ENCODE measurements around the gene FBXW9.

FBXW9 gene

GRCh38 chr19:12652219-12652618 lies 44.2 kb downstream of the FBXW9 start:
- TF ChIP-seq YY1 (IDR thresholded peaks at IDR 0.05; ENCODE audit: low read depth) (no peak), REST (IDR thresholded peaks at IDR 0.05; ENCODE audit: low read depth) (no peak), FOXM1 (IDR thresholded peaks at IDR 0.05; ENCODE audit: borderline replicate concordance, low read depth) (no peak), EP300 (IDR thresholded peaks at IDR 0.05; ENCODE audit: borderline replicate concordance) (no peak), CREB1 (IDR thresholded peaks at IDR 0.05; ENCODE audit: low read depth) (no peak), CEBPB (IDR thresholded peaks at IDR 0.05) (no peak), RAD21 (IDR thresholded peaks at IDR 0.05; ENCODE audit: low read depth) (no peak), TEAD4 (IDR thresholded peaks at IDR 0.05) (no peak), USF1 (IDR thresholded peaks at IDR 0.05) (no peak), EGR1 (IDR thresholded peaks at IDR 0.05) (no peak), TAF1 (IDR thresholded peaks at IDR 0.05; ENCODE audit: low read depth) (no peak), ZBTB7A (IDR thresholded peaks at IDR 0.05; ENCODE audit: low read depth) (no peak), NFIC (IDR thresholded peaks at IDR 0.05) (no peak), TCF12 (IDR thresholded peaks at IDR 0.05; ENCODE audit: low read depth) (no peak)
- TF ChIP-seq, protein P1, sequence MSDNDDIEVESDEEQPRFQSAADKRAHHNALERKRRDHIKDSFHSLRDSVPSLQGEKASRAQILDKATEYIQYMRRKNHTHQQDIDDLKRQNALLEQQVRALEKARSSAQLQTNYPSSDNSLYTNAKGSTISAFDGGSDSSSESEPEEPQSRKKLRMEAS (IDR thresholded peaks at IDR 0.05), result no peak

DNA sequence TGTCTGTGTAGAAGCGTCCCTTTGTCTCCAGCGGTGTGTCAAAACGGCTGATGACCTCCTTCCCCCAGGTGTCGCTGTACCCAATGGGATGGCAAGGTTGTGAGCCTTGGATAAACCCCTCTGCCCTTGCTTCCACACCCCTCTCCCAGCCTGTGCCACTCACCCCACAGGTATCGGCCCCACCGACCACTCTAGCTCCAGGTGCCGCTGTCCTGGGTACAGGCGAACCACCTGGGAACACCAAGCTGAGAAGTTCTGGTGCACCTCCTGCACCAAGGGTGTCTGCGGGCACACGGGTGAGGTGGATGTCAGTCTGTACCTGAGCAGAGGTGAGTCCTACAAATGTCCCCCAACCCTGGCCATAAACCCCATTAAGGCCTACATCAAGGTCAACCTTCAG lies 46.5 kb downstream of the FBXW9 start:
- no peak for TF ChIP-seq CEBPB (IDR thresholded peaks at IDR 0.05)
- TF ChIP-seq CREB1 (IDR thresholded peaks at IDR 0.05; ENCODE audit: low read depth), result no peak
- no peak for TF ChIP-seq REST (IDR thresholded peaks at IDR 0.05; ENCODE audit: low read depth)
- no peak for TF ChIP-seq YY1 (IDR thresholded peaks at IDR 0.05; ENCODE audit: low read depth)
- no peak for TF ChIP-seq EP300 (IDR thresholded peaks at IDR 0.05; ENCODE audit: borderline replicate concordance)
- TF ChIP-seq ZBTB7A (IDR thresholded peaks at IDR 0.05; ENCODE audit: low read depth), result no peak
- TF ChIP-seq RAD21 (IDR thresholded peaks at IDR 0.05; ENCODE audit: low read depth), result no peak
- no peak for TF ChIP-seq FOXM1 (IDR thresholded peaks at IDR 0.05; ENCODE audit: borderline replicate concordance, low read depth)
- no peak for TF ChIP-seq USF1 (IDR thresholded peaks at IDR 0.05)
- TF ChIP-seq, protein P1 (IDR thresholded peaks at IDR 0.05), result no peak
- TF ChIP-seq TCF12 (IDR thresholded peaks at IDR 0.05; ENCODE audit: low read depth), result no peak
- TF ChIP-seq EGR1 (IDR thresholded peaks at IDR 0.05), result no peak
- no peak for TF ChIP-seq TEAD4 (IDR thresholded peaks at IDR 0.05)
- TF ChIP-seq NFIC (IDR thresholded peaks at IDR 0.05), result no peak
- no peak for TF ChIP-seq TAF1 (IDR thresholded peaks at IDR 0.05; ENCODE audit: low read depth)

DNA sequence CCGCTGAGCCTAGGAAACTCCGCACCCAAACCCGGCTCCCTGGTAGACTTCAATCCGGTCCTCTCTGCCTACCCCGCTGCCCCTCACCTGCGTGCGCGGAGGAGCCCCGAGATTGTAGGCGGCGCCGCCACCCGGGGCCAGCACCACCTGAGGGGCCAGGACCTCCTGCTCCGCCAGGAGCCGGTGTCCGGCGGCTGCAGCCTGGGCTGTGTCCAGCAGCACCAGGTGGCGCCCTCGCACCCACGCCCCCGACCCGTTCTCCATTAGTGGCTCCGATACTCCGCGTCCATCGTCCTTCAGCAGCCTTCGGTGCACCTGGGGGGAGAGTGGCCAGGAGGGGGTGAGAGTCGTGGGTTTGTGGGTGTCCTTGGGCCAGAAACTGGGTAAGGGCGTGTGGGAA lies 48.3 kb downstream of the FBXW9 start:
- TF ChIP-seq REST (IDR thresholded peaks at IDR 0.05; ENCODE audit: low read depth), result no peak
- no peak for TF ChIP-seq FOXM1 (IDR thresholded peaks at IDR 0.05; ENCODE audit: borderline replicate concordance, low read depth)
- TF ChIP-seq NFIC (IDR thresholded peaks at IDR 0.05), result no peak
- no peak for TF ChIP-seq TCF12 (IDR thresholded peaks at IDR 0.05; ENCODE audit: low read depth)
- TF ChIP-seq TAF1 (IDR thresholded peaks at IDR 0.05; ENCODE audit: low read depth), result no peak
- TF ChIP-seq EP300 (IDR thresholded peaks at IDR 0.05; ENCODE audit: borderline replicate concordance), result no peak
- TF ChIP-seq RAD21 (IDR thresholded peaks at IDR 0.05; ENCODE audit: low read depth), result peak; percentile 45; the same call in 1 of the 2 replicates
- peak; percentile 66; the same call in 1 of the 2 replicates for TF ChIP-seq EGR1 (IDR thresholded peaks at IDR 0.05)
- TF ChIP-seq YY1 (IDR thresholded peaks at IDR 0.05; ENCODE audit: low read depth), result no peak
- peak; percentile 94 for TF ChIP-seq ZBTB7A (IDR thresholded peaks at IDR 0.05; ENCODE audit: low read depth)
- TF ChIP-seq CEBPB (IDR thresholded peaks at IDR 0.05), result no peak
- no peak for TF ChIP-seq TEAD4 (IDR thresholded peaks at IDR 0.05)
- TF ChIP-seq, protein P1 (IDR thresholded peaks at IDR 0.05), result 0 out of 2 replicates have a peak, but pooled peaks have one; percentile 39
- no peak for TF ChIP-seq CREB1 (IDR thresholded peaks at IDR 0.05; ENCODE audit: low read depth)
- TF ChIP-seq USF1 (IDR thresholded peaks at IDR 0.05), result no peak
